Muscle of leg (tissue), 11 donors: ENCODE results near the gene ATG2B. TPM values are rescaled to one million over a fixed set of nuclear protein-coding genes. Genes with fewer than 3 reads are reported as not detected.

Experiments
- DNase-seq: peaks from one replicate; pipeline ENCODE4 v3.0.0; 2013
- H3K27ac ChIP-seq: one replicate; pipeline ENCODE4 v1.5.1; 2013; ENCODE audit warnings: mild to moderate bottlenecking, low read length, control low read depth
- H3K27me3 ChIP-seq: one replicate; pipeline ENCODE4 v1.6.1; 2013; ENCODE audit warnings: low read length; ENCODE audit not compliant: control insufficient read depth, insufficient read depth
- H3K36me3 ChIP-seq: one replicate; pipeline ENCODE4 v1.6.1; 2013; ENCODE audit warnings: low read length; ENCODE audit not compliant: control insufficient read depth, insufficient read depth
- H3K4me1 ChIP-seq: one replicate; pipeline ENCODE4 v1.6.1; 2013; ENCODE audit warnings: low read length; ENCODE audit not compliant: control insufficient read depth, insufficient read depth
- H3K4me3 ChIP-seq: one replicate; pipeline ENCODE4 v1.5.1; 2013; ENCODE audit warnings: low read length, control low read depth
- H3K9me3 ChIP-seq: replicated peaks from 2 replicates; pipeline ENCODE4 v1.6.1; 2013; ENCODE audit warnings: low read depth, low read length; ENCODE audit not compliant: control insufficient read depth
- WGBS: methylation state at CpG from one replicate; pipeline ENCODE4 v1.1.5; 2013; ENCODE audit warnings: missing lambda C conversion rate; ENCODE audit not compliant: insufficient coverage; 5-methylcytosine and 5-hydroxymethylcytosine counted together
- polyA plus RNA-seq, 8 donors: library from polyadenylated mRNA; unstranded; fragments of 120-200 nt; gene quantifications; one replicate each; pipeline versions ENCODE4 v1.2.1 to v1.2.3, GENCODE V29; 2013; ENCODE audit warnings: inconsistent platforms in 1 of 8, low replicate concordance in 1 of 8; ENCODE audit not compliant: insufficient read length in 8 of 8, insufficient read depth in 1 of 8
- total RNA-seq: library from RNA; stranded (reverse); fragments of 120-200 nt; gene quantifications from one replicate; pipeline ENCODE4 v1.2.4, GENCODE V29; 2013

The ATG2B gene
- total and polyA plus RNA-seq, 9 donors: 12.5 to 17.8 (median 14.5) TPM

DNA sequence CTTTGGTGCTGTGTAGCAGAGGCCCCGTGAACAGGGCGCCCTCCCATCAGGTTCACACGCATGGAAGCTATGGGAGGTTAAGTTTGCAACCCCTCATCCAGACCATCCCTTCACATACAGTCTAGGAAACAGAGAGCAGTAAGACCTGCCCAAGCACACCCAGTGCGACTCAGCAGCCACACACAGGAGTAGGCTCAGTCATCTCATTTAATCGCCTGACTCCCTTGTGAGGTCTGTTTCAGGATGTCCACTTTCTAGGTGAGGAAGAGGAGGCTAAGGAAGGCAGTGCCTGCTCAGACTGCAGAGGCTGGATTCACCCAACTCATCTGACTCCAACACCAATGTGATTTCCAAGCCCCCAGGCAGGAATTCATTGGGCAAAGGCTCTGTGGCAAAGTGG, 95.2 kb downstream of the ATG2B start:
- H3K27ac ChIP-seq: peak overlapping the region; percentile 1
- WGBS: 100% methylated on average over 1 of the region's 5 CpGs
- no peaks in the 10 kb centered on the region for H3K36me3 ChIP-seq
- H3K9me3 ChIP-seq: peaks cover 5% of the 10 kb centered on the region
- no peaks in the 10 kb centered on the region for H3K27me3 ChIP-seq
- no peak for DNase-seq
- no peak overlapping the region for H3K4me3 ChIP-seq
- H3K4me1 ChIP-seq: peaks cover 41% of the 10 kb centered on the region

DNA sequence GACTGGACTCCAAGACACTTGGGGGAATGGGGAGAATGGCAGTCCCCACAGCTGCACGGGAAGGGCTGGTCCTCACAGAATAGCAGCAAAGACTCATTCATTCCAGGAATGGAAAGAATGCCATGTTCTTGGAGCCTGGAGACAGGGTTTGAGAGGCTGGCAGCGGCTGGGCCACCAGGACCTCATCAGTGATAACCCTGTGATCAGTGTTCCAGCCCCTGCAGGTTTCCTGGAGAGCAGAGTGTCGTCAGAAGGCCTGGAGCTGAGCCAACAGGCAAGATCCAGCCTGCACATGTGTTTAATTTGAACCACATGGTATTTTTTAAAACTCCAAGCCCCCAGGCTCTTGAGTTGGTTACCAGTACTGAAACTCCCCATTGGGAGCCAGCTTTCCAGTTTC, 95.8 kb downstream of the ATG2B start:
- peak; percentile 87 for DNase-seq
- Histone ChIP-seq H3K4me3 (no peak overlapping the region), H3K27ac (peak overlapping the region; percentile 13), H3K9me3 (peaks cover 5% of the 10 kb centered on the region), H3K27me3 (no peaks in the 10 kb centered on the region), H3K36me3 (no peaks in the 10 kb centered on the region), H3K4me1 (peaks cover 43% of the 10 kb centered on the region)
- 10% methylated on average over 3 of the region's 3 CpGs for WGBS

DNA sequence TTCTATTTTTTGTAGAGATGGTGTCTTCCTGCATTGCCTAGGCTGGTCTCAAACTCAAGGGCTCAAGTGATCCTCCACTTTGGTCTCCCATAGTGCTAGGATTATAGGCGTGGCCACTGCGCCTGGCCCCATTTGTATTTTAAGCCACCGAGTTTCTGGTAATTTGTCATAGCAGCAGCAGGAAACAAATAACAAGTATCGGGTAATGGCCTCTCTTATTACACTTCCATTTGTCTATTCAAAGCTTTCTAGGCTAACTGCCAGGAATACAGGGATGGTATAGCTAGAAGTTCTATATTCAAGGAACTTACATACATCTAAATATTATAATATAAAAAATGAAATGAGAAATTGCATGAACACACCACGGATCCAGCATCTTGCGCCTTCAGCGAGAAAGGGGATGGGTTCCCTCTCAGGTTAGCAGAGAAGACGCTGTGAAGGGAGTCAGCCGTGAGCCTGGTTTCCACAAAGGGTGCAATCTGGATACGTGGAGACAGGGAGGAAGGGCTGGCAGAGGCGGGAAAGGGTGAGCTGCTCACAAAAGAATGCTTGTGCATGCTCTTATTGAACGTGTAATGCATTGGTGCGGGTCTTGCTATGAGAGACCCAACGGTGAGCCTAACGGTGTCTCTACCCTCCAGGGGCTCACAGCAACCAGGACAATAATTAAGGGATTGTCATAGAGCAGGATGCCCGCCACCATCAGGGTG, 97.6 kb downstream of the ATG2B start:
- no peaks in the 10 kb centered on the region for H3K36me3 ChIP-seq
- H3K9me3 ChIP-seq: no peaks in the 10 kb centered on the region
- DNase-seq: peak; percentile 66
- H3K4me3 ChIP-seq: no peak overlapping the region
- no peak overlapping the region for H3K27ac ChIP-seq
- H3K4me1 ChIP-seq: peaks cover 56% of the 10 kb centered on the region
- no peaks in the 10 kb centered on the region for H3K27me3 ChIP-seq
- WGBS: 68% methylated on average over 9 of the region's 16 CpGs

DNA sequence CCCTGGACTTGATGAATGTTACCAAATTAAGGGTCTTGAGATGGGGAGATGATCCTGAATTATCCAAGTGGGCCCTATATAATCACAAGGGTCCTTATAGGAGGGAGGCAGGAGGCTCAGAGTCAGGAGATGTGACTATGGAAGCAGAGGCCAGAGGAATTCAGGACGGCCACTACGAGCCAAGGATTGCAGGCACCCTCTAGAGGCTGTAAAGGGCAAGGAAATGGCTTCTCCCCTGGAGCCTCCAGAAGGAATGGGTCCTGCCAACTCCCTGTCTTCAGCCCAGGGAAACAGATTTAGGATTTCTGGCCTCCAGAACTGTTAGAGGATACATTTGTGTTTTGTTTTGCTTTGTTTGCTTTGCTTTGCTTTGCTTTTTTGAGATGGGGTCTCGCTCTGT, 98.3 kb downstream of the ATG2B start:
- 54% methylated on average over 3 of the region's 3 CpGs for WGBS
- DNase-seq: no peak
- Histone ChIP-seq H3K27ac (no peak overlapping the region), H3K4me1 (peaks cover 56% of the 10 kb centered on the region), H3K9me3 (no peaks in the 10 kb centered on the region), H3K36me3 (no peaks in the 10 kb centered on the region), H3K4me3 (no peak overlapping the region), H3K27me3 (no peaks in the 10 kb centered on the region)

DNA sequence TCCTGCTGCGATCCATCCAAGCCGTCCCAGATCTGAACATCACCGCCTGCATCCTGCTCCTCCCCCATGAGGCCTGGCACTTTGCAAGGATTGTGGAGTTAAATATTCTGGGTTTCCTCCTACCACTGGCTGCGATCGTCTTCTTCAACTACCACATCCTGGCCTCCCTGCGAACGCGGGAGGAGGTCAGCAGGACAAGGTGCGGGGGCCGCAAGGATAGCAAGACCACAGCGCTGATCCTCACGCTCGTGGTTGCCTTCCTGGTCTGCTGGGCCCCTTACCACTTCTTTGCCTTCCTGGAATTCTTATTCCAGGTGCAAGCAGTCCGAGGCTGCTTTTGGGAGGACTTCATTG, 99.0 kb downstream of the ATG2B start:
- WGBS: 90% methylated on average over 12 of the region's 14 CpGs
- peaks cover 4% of the 10 kb centered on the region for H3K9me3 ChIP-seq
- no peak overlapping the region for H3K27ac ChIP-seq
- H3K36me3 ChIP-seq: no peaks in the 10 kb centered on the region
- no peak for DNase-seq
- no peaks in the 10 kb centered on the region for H3K27me3 ChIP-seq
- no peak overlapping the region for H3K4me3 ChIP-seq
- peaks cover 56% of the 10 kb centered on the region for H3K4me1 ChIP-seq

DNA sequence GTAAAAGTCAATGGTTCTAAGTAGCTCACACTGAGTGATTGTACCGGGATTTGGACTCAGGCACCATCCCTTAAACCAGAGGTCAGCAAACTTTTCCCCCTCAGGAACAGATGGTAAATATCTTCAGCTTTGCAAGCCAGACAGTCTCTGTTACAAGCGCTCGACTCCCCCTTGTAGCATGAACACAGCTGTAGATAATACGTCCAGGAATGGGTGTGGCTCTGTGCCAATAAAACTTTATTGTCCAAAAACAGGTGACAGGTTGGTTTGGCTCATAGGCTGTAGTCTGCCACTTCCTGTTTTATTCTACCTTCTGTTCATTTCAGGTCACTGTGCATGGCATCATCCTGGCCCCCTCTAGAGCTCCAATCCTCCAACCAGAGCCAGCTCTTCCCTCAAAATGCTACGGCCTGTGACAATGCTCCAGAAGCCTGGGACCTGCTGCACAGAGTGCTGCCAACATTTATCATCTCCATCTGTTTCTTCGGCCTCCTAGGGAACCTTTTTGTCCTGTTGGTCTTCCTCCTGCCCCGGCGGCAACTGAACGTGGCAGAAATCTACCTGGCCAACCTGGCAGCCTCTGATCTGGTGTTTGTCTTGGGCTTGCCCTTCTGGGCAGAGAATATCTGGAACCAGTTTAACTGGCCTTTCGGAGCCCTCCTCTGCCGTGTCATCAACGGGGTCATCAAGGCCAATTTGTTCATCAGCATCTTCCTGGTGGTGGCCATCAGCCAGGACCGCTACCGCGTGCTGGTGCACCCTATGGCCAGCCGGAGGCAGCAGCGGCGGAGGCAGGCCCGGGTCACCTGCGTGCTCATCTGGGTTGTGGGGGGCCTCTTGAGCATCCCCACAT, 99.6 kb downstream of the ATG2B start:
- Histone ChIP-seq H3K4me3 (no peak overlapping the region), H3K4me1 (peaks cover 56% of the 10 kb centered on the region), H3K36me3 (no peaks in the 10 kb centered on the region), H3K9me3 (peaks cover 4% of the 10 kb centered on the region), H3K27me3 (no peaks in the 10 kb centered on the region), H3K27ac (no peak overlapping the region)
- 78% methylated on average over 19 of the region's 20 CpGs for WGBS
- peak; percentile 40 for DNase-seq

DNA sequence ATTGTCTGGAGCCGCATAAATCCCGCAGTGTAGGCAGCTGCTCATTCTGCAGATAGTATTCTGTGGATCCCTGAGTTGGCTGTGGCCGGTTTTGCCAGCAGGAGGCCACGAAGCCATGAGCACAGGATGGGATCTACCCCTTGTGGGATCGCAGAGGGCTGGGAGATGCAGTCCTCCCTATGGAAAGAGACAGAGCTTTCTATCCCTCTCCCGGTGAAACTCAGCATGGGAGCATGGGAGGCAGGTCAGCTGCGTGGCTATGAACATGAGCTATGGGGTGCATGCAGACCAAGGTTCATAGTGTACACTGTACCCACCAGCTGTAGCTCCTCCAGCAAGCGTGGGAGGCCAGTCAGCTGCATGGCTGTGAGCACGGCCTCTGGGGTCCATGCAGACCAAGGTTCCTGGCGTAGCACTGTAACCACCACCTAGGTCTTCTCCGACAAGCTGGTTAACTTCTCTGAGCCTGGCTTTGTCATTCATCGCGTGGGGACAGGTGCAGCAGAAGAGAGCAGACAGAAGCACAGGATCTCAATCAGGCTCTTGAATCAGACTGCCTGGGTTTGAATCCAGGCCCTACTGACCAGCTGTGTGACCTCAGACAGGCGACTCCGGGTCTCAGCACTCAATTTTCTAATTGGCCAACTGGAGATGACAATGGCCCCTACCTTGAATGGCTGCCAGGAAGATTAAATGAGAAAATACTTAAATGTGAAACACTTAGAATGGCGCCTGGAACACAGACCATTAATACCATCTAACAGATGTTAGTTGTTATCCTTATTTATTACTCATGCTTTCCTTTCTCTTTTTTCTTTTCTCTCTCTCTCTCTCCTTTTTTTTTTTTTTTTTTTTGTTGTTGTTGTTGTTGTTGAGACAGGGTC, 101.1 kb downstream of the ATG2B start:
- peaks cover 4% of the 10 kb centered on the region for H3K9me3 ChIP-seq
- 62% methylated on average over 13 of the region's 16 CpGs for WGBS

DNA sequence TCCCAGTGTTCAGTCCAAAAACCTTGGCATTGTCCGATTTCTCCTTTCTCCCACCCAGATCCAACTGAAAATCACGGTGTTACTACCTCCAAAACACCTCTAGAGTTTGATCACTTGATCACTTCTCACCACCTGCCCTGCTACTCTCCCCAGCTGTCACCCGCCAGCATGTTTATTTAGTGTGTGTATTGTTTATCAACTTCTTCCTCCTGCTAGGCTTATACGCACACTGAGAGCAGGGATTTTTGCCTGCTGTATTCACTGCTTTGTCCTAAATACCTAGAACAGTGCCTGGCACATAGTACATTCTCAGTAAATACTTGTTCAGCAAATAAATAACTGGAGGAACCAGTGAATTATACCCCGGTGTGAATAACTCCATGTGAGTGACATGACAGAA, 102.1 kb downstream of the ATG2B start:
- Histone ChIP-seq H3K4me1 (peaks cover 40% of the 10 kb centered on the region), H3K4me3 (no peak overlapping the region), H3K9me3 (peaks cover 4% of the 10 kb centered on the region), H3K36me3 (no peaks in the 10 kb centered on the region), H3K27me3 (no peaks in the 10 kb centered on the region), H3K27ac (no peak overlapping the region)
- no CpG with 5 or more reads among the region's 5 CpGs for WGBS
- DNase-seq: no peak

More for the DNA sequence above, 101.1 kb downstream of the ATG2B start:
- Histone ChIP-seq H3K27ac (peak overlapping the region; percentile 38), H3K4me3 (no peak overlapping the region), H3K4me1 (peaks cover 45% of the 10 kb centered on the region), H3K36me3 (no peaks in the 10 kb centered on the region), H3K27me3 (no peaks in the 10 kb centered on the region)
- DNase-seq: no peak

DNA sequence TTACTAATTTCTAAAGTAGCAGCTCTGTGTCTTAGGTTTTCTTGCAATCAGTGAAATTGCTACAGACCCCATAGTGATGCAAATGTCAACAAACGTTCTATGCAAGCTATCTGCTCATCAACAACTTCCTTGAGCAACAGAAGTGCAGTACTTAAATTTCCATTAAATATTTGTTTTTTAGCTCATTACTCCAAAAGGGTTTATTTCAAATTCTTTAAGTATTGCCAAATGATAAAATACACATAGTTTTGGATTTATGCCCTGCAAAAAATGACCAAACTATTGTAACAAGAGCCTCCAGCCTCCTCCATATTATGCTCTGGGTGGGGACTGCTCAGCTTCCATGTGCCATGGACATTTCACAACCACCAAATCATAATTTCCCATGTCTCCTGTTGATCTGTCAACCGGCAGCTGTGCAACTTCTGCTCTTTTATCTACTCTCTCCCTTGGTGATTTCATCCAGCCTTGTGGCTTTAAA, 102.8 kb downstream of the ATG2B start:
- H3K36me3 ChIP-seq: no peaks in the 10 kb centered on the region
- H3K27me3 ChIP-seq: no peaks in the 10 kb centered on the region
- no peak for DNase-seq
- peaks cover 4% of the 10 kb centered on the region for H3K9me3 ChIP-seq
- H3K4me3 ChIP-seq: no peak overlapping the region
- H3K4me1 ChIP-seq: peaks cover 39% of the 10 kb centered on the region
- WGBS: 50% methylated on average over 1 of the region's 2 CpGs
- no peak overlapping the region for H3K27ac ChIP-seq

DNA sequence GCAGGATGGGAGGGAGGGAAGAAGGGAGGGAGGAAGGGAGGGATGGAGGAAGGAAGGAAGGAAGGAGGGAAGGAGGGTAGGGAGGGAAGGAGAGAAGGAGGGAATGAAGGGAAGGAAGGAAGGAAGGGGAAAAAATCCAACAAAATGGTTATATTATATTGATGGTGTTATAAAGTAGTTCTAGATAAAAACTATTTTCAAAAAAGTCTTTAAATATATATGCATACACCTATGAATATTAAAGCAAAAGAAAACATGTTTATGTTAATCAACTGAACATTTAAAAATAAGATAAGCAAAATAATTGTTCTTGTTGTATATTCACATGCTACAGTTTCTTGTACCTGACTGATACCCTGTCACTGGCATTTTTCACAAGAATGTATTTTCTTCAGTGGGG, 105.2 kb downstream of the ATG2B start:
- Histone ChIP-seq H3K27me3 (no peaks in the 10 kb centered on the region), H3K4me3 (no peak overlapping the region), H3K27ac (no peak overlapping the region), H3K4me1 (peaks cover 28% of the 10 kb centered on the region), H3K9me3 (peaks cover 4% of the 10 kb centered on the region), H3K36me3 (no peaks in the 10 kb centered on the region)
- DNase-seq: no peak
